Left colon (tissue), 2 donors: ENCODE measurements around the gene NMNAT3. TPM values are rescaled to one million over a fixed set of nuclear protein-coding genes. Genes with fewer than 3 reads are reported as not detected.

Experiments used
- ATAC-seq: fragments of 200-7000 bp; cut with Tn5 transposase; one replicate; pipeline ENCODE4 v1.9.1; 2020; ENCODE audit warnings: mild to moderate bottlenecking, moderate library complexity
- DNase-seq, 2 donors: peaks; one replicate each; pipeline ENCODE4 v3.0.0-alpha.2; 2020
- intact Hi-C, 2 donors: fragments of 100-400 bp; cut with DNase I in 1 of 2; cut with micrococcal nuclease in 1 of 2; formaldehyde crosslinking; loops; one replicate each; pipeline versions ENCODE4 v1.11.2 to v1.14.0; 2022; cut with DNase I, micrococcal nuclease
- total RNA-seq, 2 donors: library from RNA; stranded (reverse); fragmentation: NEBNext Ultra II Directional; extraction: Animal tissue kit (Norgen Biotek cat#: 25700); gene quantifications; one replicate each; pipeline ENCODE4 v1.2.1, GENCODE V29; 2021
- donor health status: DM: no; HTN: no; CAD: no.
- donor health status: DM: yes; HTN: yes; CAD: no.

NMNAT3 gene
- total RNA-seq, 2 donors from 2014 or later = 6.2 to 8.7 TPM

DNA sequence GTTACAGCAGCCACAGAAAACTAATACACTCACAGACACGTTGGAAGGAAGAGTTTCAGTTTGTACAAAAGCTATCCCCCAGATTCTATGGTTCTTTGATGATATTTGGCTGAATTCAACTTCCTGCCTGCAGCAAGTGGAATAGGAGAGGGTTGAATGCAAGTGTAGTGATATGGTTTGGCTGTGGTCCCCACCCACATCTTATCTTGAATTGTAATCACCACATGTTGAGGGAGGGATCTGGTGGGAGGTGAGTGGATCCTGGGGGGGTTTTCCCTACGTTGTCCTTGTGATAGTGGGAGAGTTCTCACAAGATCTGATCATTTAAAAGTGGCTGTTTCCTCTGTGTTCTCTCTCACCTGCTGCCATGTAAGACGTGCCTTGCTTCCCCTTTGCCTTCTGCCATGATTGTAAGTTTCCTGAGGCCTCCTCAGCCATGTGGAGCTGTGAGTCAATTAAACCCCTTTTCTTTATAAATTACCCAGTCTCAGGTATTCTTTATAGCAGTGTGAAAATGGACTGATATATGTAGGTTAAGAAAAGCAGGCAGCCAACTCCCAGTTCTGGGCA, 29.8 kb downstream of the NMNAT3 start:
- no peak for ATAC-seq
- intact Hi-C loops = no loop called here
- DNase-seq = no peak

- DNase-seq (no peak), ATAC-seq (no peak)
- intact Hi-C loops = no loop called here
Observed at GRCh38 chr3:139646512-139646911, 31.3 kb downstream of the NMNAT3 start.

DNA sequence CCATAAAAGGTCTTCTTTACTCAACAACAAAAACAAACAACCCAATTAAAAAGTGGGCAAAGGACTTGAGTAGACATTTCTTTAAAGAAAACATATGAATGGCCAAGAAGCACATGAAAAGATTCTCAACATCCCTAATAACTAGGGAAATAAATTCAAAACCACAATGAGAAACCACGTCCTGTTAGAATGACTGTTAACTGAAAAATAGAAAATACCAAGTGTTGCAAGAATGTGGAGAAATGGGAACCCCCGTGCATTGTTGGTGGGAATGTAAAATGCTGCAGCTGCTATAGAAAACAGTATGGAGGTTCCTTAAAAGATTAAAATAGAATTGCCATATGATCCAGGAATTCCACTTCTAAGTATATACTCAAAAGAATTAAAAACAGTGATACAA, 34.8 kb downstream of the NMNAT3 start:
- no peak for DNase-seq

DNA sequence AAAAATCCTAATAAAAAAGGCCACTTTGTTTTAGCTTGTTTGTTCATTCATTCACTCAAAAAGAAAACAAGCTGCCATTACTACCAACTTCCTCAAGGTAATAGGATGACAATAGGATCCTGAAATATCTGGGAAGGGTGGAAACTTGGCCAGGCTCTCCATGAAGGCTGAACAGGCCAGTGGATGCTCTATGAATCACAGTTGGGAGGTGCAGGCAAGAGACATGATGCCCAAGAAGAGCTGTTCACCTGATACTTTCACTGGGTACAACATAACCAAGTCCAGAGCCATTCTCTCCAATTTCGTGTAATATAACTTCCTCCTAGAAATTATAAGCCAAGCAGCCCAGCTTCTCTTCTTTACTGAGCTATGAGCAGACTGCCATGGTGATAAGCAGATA, 37.3 kb downstream of the NMNAT3 start:
- no peak for DNase-seq
- intact Hi-C loops = no loop called here
- ATAC-seq = no peak

More for the DNA sequence above, 34.8 kb downstream of the NMNAT3 start:
- intact Hi-C loops = no loop called here
- no peak for ATAC-seq

DNA sequence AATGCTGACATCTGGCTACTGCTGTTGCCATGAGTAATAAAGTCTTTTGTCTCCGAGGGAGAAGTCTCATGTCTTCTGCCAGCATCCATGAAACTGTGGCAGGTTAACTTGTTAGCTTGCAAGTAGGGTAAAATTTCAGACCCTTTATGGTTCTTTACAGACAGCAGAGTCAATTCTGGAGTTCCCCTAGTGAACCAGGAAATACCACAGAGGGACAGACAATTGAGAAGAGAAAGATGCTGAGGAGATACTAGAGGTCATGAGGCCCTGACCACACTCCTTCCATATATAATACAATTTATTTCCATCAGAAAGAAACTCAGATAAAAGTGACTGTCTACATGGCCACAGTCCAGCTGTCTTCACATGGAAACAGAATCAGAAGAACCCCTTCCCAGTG, 38.1 kb downstream of the NMNAT3 start:
- ATAC-seq (no peak), DNase-seq (no peak)
- intact Hi-C loops = no loop called here

DNA sequence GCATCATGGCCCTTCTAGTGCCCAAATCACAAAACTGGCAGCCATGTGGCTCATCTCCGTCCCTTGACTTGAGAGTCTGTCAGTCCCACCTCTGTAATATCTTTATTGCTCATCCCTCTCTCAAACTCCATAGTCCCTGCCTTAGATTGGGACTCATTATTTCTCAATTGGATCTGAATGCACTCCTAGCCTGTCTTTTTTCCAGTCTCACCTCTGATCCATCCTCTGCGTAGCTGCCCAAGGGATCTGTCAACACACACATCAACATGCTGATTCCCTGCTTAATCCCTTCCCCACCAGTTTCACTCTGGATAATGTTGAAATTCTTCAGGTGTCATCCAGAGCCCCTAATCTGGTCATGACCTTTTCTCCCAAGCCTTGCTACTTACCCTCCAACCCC, 39.3 kb downstream of the NMNAT3 start:
- ATAC-seq = no peak
- DNase-seq = no peak
- intact Hi-C loops = no loop called here

- ATAC-seq = no peak
- intact Hi-C loops = no loop called here
- no peak for DNase-seq
Observed at GRCh38 chr3:139636511-139636910, 41.3 kb downstream of the NMNAT3 start.

- no peak for DNase-seq
- ATAC-seq = no peak
- intact Hi-C loops = no loop called here
Observed at GRCh38 chr3:139634111-139634635, 43.6 kb downstream of the NMNAT3 start.

- no peak for ATAC-seq
- no peak for DNase-seq
- intact Hi-C loops = no loop called here
Observed at GRCh38 chr3:139633511-139633910, 44.3 kb downstream of the NMNAT3 start.

DNA sequence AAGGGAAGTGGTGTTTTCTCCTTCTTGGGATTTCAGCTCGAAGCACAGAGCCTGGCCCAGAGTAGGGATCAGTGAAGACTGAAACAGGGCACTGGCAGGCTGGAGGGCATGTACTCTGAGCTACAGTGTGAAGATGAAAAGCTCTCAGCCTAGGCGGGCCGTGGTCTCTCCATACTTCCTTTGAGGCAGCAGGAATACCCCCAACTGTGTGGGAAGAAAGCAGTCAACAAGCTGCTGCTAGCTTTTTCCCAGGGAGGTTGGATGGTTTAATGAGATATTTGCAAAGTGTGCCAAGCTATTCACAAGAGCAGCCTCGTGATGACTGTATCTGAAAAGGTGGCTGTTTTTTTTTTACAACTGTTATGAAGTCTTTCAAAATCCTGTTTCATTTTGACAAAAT, 47.2 kb downstream of the NMNAT3 start:
- intact Hi-C loops = no loop called here
- DNase-seq (no peak), ATAC-seq (no peak)

- intact Hi-C loops = no loop called here
- peak; percentile 76 for ATAC-seq
- DNase-seq = peak in 1 of 2 donors; percentile 25
Observed at GRCh38 chr3:139629033-139629432, 48.7 kb downstream of the NMNAT3 start.

DNA sequence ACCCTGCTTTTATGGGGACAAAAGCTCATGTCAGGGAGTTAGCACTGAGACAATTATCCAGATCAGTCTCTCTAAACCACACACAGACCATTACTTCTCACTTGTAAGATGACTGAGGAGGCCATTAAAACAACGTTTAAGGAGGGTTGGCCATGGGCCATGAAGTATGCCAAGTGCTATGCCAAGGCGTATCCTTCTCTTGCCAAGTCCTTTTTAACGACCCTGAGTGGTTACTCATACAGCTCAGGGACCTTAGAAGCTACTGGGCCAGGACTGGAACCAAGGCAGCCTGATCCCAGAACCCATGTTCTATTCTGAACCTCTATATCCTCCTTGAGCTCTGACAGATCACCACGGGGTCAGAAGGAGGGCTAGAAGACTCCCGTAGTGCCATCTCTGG, 50.0 kb downstream of the NMNAT3 start:
- intact Hi-C loops = no loop called here
- DNase-seq = no peak
- peak; percentile 21 for ATAC-seq

DNA sequence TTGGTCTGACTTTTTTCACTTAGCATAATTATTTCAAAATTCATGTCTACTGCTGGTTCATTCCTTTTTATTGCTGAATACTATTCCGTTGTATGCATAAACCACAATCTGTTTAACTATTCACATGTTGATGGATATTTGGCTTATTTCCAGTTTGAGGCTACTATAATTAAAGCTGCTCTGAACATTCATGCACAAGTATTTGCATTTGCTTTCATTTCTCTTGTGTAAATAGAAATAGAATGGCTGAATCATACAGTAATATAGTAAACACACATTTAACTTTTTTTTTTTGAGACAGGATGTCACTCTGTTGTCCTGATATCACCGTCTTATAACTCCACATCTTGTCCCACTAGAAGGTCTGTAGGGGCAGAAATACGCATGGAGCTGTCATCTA, 57.3 kb downstream of the NMNAT3 start:
- intact Hi-C loops = no loop called here
- no peak for ATAC-seq
- DNase-seq = no peak

- no peak for DNase-seq
- intact Hi-C loops = no loop called here
- ATAC-seq = no peak
Observed at GRCh38 chr3:139619484-139619883, 58.3 kb downstream of the NMNAT3 start.

GRCh38 chr3:139617672-139618268, 60.0 kb downstream of the NMNAT3 start:
- intact Hi-C loops = no loop called here
- ATAC-seq (no peak), DNase-seq (no peak)

- ATAC-seq = no peak
- intact Hi-C loops = no loop called here
- no peak for DNase-seq
Observed at GRCh38 chr3:139611528-139611927, 66.2 kb downstream of the NMNAT3 start.

- intact Hi-C loops = no loop called here
- peak; percentile 85 for ATAC-seq
- no peak for DNase-seq
Observed at GRCh38 chr3:139610886-139611285, 66.9 kb downstream of the NMNAT3 start.

GRCh38 chr3:139608924-139609323, 68.8 kb downstream of the NMNAT3 start:
- intact Hi-C loops = no loop called here
- DNase-seq (no peak), ATAC-seq (peak; percentile 76)

- intact Hi-C loops = no loop called here
- DNase-seq (no peak), ATAC-seq (no peak)
Observed at GRCh38 chr3:139608108-139608380, 69.7 kb downstream of the NMNAT3 start.

DNA sequence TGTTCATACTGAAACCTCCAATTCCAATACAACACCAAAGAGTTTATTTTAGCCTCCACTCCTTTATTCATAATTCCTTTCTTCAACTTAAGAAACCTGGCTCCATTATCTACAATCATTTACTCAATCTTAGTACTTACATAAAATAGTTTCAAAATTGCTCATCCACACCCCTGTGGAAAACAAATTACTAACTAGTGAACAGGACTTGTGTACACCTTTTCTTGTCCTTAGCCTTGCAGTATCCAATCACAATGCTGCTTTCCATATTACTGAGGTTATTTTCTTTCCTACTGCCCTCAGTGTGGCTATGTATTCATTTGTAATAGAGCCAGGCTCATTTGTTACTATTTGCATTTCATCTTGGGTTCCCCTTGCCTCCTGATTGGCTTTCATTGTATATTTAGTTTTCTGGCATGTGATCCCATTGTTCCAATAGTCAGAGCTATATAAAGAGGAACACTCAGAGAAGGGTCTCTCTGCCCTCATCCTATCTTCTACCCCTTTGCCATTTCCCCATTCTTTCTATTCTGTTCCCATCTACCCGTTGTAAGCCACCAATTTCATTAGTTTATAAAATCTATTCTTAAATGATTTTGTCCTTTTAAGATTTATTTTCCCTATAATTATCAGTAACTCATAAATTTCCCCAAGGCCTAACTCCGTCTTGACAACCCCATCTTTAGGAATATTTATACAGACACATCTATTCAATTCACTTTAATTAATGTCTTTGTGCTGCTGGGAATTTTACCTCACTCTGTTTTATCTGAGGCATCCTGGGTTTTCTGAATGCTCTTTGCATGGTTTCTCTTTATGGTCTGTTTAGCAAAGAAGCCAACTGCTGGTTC, 70.3 kb downstream of the NMNAT3 start:
- ATAC-seq (no peak), DNase-seq (no peak)
- intact Hi-C loops = no loop called here
